ENCODE results near the gene OR10A3.

GRCh38 chr11:7949934-7950333, 8.4 kb upstream of the OR10A3 start:
- TF ChIP-seq POLR2A (IDR thresholded peaks at IDR 0.05): no peak
- TF ChIP-seq POLR2AphosphoS5 (IDR thresholded peaks at IDR 0.05): no peak
- TF ChIP-seq CTCF (IDR thresholded peaks at IDR 0.05): no peak

Measured in upper lobe of left lung (tissue), 4 donors.